ENCODE data around the gene NSUN4.
A peak's percentile ranks its signal among the peaks of the same experiment; 100 is the strongest.
"Not testable (repeated sequence)": the region's sequence is repeated elsewhere in the genome, so short reads cannot be mapped to it uniquely, and the experiment has no call there.

Gene NSUN4

GRCh38 chr1:46340404-46341221 is at the start of gene NSUN4:
NSUN4 (plus strand) TSS chr1:46340807; CDS start chr1:46340827, 20 bp downstream.
- peak; percentile 80 to 85 for DNase-seq (ENCODE audit: low read depth in 2 of 2)

GRCh38 chr1:46295306-46295705 is 45.3 kb upstream of the NSUN4 start:
- DNase-seq (ENCODE audit: low read depth in 2 of 2) = no peak

- DNase-seq (ENCODE audit: low read depth in 2 of 2) = no peak
Measured at GRCh38 chr1:46298387-46298786, 42.2 kb upstream of the NSUN4 start.

- no peak for DNase-seq (ENCODE audit: low read depth in 2 of 2)
Measured at GRCh38 chr1:46300673-46301405, 39.8 kb upstream of the NSUN4 start.

GRCh38 chr1:46301406-46301807 is 39.2 kb upstream of the NSUN4 start:
- no peak for DNase-seq (ENCODE audit: low read depth in 2 of 2)

- no peak for DNase-seq (ENCODE audit: low read depth in 2 of 2)
Measured at GRCh38 chr1:46301808-46302640, 38.6 kb upstream of the NSUN4 start.

- DNase-seq (ENCODE audit: low read depth in 2 of 2) = no peak
Measured at GRCh38 chr1:46302641-46303037, 38.0 kb upstream of the NSUN4 start.

GRCh38 chr1:46303038-46303871 is 37.4 kb upstream of the NSUN4 start, which contains the start of the genes LRRC41 and UQCRH:
LRRC41 (minus strand) TSS chr1:46303616; CDS start chr1:46303322, 294 bp downstream.
UQCRH (plus strand) TSS chr1:46303698; CDS start chr1:46303767, 69 bp downstream.
- DNase-seq (ENCODE audit: low read depth in 2 of 2) = peak; percentile 88 to 90

GRCh38 chr1:46303872-46304326 is 36.7 kb upstream of the NSUN4 start:
- no peak for DNase-seq (ENCODE audit: low read depth in 2 of 2)

- no peak for DNase-seq (ENCODE audit: low read depth in 2 of 2)
Measured at GRCh38 chr1:46306159-46306530, 34.5 kb upstream of the NSUN4 start.

GRCh38 chr1:46309401-46310159 is 31.0 kb upstream of the NSUN4 start:
- no peak for DNase-seq (ENCODE audit: low read depth in 2 of 2)

GRCh38 chr1:46310321-46310720 is 30.3 kb upstream of the NSUN4 start:
- no peak for DNase-seq (ENCODE audit: low read depth in 2 of 2)

GRCh38 chr1:46315669-46316403 is 24.8 kb upstream of the NSUN4 start:
- DNase-seq (ENCODE audit: low read depth in 2 of 2) = no peak

- no peak for DNase-seq (ENCODE audit: low read depth in 2 of 2)
Measured at GRCh38 chr1:46317323-46317722, 23.3 kb upstream of the NSUN4 start.

GRCh38 chr1:46319301-46319700 is 21.3 kb upstream of the NSUN4 start:
- not testable (repeated sequence) for DNase-seq (ENCODE audit: low read depth in 2 of 2)

- DNase-seq (ENCODE audit: low read depth in 2 of 2) = not testable (repeated sequence)
Measured at GRCh38 chr1:46319960-46320914, 20.4 kb upstream of the NSUN4 start.

GRCh38 chr1:46322191-46322590 is 18.4 kb upstream of the NSUN4 start:
- DNase-seq (ENCODE audit: low read depth in 2 of 2) = not testable (repeated sequence)
